ENCODE data around the gene TRAPPC3.

TRAPPC3 gene

DNA sequence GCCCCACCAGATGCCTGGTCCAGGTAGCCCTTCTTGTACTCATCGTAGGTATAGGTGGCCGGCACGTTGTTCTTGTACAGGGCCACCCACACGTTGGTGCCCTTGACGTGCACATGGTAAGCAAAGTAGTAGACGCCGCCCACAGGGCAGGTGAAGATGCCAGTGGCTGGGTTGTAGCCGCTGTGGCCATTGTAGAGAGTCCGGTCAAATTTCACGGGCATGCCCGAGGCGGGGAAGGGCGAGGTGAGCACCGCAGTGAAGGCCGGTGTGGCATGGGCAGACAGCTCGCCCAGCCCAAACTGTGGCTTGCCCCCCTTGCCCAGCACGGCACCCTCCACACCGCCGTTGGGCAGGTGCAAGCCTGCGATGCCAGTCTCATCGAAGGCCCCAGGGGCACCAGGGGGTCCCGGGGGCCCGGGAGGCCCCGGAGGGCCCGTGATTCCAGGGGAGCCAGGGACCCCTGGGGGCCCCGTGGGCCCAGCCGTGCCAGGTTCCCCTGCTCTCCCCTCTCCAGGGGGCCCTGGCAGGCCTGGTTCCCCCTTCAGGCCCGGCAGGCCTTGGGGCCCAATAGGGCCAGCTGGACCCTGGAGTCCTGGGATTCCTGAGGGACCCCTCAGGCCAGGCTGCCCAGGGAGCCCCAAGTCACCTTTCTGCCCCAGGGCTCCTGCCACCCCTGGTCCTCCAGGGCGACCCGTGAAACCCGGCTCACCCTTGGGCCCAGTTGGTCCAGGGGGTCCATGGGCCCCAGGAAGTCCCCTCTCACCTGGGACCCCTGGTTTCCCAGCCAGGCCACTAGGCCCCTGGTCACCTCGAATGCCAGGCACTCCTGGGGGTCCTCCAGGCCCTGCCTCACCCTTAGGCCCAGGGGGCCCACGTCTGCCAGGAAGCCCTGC, 51.3 kb downstream of the TRAPPC3 start:
- no peak for DNase-seq

GRCh38 chr1:36096500-36097432, 52.5 kb downstream of the TRAPPC3 start:
- no peak for DNase-seq

GRCh38 chr1:36095760-36096405, 53.4 kb downstream of the TRAPPC3 start:
- no peak for DNase-seq

DNA sequence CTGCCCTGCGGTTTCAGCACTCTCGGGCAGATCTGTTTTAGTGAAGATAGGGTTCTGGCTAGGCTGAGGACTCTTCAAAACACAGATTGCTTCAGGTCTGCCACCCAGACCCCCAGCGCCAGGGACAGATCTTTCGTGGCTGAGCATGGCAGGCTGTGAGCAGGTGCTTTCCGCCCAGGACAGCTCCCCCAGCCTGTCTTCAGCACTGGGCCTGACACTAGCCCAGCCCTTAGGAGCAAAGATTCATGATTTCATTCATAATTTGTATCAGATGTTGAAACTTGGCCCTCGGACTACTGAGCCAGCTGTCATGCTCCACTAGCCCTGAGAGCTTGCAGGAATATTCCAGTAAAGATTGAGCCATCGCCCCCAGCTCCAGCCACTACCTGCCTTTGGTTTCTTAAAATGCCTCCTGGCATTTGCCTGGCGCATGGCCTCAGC, 54.6 kb downstream of the TRAPPC3 start:
- no peak for DNase-seq

- DNase-seq = no peak
Observed at GRCh38 chr1:36093929-36094328, 55.4 kb downstream of the TRAPPC3 start.

DNA sequence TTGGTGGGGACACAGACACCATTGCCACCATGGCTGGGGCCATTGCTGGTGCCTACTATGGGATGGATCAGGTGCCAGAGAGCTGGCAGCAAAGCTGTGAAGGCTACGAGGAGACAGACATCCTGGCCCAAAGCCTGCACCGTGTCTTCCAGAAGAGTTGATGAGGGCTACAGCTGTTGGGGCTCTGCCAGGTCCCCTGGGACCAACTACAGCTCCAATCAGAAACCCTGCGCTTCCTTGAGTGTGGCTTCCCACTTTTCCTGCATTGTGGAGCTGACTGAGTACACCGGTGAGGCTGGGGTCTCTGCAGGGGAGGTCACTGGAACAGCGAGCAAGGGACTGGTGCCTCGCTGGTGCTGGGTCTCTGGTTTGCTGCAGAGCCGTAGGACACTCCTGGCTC, 56.1 kb downstream of the TRAPPC3 start:
- no peak for DNase-seq

GRCh38 chr1:36092798-36093185, 56.5 kb downstream of the TRAPPC3 start:
- DNase-seq = no peak

- DNase-seq = no peak
Observed at GRCh38 chr1:36092166-36092797, 57.0 kb downstream of the TRAPPC3 start.

GRCh38 chr1:36091698-36092097, 57.6 kb downstream of the TRAPPC3 start:
- DNase-seq = no peak

DNA sequence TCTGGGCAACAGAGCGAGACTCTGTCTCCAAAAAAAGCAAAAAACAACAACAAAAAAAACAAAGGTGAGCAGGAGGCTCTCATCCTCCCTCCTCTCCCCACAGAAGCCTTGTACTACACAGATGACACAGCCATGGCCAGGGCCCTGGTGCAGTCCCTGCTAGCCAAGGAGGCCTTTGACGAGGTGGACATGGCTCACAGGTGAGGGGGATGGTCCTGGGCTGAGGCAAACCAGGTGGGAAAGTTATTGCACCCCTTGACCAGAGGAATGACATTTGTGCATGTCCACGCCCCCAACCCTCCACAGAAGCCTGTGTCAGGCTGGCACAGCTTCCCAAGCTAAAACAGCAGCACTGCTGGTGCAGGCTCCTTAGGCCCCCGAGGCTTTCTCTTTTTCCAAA, 58.1 kb downstream of the TRAPPC3 start:
- DNase-seq = no peak

DNA sequence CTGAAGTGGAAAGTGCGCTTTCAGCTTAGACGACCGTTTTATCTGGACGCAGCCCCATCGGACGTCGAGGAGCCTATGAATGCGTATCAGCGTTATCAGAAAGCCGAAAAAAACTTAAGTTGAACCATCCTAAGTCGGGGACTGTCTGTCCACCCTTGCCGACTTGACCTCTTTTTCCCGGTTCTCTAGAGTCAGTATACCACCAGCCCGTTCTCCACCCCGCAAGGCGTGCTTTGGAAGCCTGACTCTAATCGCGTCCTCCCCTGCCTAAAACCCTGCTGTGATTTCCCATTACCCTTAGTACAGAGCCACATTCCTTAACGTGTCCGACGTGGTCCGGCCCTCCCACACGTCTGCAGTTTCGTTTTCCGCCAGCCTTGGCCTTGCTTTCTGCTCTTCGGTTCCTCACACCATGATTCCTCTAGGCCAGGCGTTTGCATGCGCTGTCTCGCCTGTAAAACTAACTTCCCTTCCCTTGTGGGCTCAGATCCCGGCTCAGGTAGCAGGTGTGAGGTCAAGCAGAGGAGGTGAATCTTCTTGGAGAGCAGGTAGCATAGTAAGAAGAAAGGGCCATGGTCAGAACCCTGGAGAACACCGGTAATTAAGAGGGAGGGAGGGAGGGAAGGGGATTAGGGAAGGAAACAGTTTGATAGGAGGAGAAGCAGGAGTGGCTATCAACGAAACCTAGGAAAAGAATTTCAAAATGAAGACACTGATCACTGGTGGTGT, 59.7 kb downstream of the TRAPPC3 start:
- no peak for DNase-seq

GRCh38 chr1:36088577-36089392, 60.5 kb downstream of the TRAPPC3 start, which contains the start of gene ADPRS:
ADPRS (plus strand) TSS chr1:36088892; CDS start chr1:36088905, 13 bp downstream.
- peak; percentile 90 for DNase-seq

DNA sequence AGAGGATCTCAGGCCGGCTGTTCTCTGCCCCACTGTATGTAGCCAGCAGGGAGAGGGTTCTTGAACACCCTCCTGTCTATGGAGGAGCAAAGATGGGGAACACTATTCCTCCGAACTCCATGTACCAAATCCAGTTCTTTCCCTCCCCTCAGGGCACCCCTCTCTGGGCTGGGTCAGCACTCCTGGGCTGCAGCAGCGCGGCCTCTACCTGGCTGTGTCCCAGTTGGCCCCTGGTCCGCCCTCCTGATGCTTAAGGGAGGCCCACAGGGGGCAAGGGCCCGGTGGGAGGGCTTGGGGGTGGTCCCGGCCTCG, 61.1 kb downstream of the TRAPPC3 start:
- DNase-seq = no peak

DNA sequence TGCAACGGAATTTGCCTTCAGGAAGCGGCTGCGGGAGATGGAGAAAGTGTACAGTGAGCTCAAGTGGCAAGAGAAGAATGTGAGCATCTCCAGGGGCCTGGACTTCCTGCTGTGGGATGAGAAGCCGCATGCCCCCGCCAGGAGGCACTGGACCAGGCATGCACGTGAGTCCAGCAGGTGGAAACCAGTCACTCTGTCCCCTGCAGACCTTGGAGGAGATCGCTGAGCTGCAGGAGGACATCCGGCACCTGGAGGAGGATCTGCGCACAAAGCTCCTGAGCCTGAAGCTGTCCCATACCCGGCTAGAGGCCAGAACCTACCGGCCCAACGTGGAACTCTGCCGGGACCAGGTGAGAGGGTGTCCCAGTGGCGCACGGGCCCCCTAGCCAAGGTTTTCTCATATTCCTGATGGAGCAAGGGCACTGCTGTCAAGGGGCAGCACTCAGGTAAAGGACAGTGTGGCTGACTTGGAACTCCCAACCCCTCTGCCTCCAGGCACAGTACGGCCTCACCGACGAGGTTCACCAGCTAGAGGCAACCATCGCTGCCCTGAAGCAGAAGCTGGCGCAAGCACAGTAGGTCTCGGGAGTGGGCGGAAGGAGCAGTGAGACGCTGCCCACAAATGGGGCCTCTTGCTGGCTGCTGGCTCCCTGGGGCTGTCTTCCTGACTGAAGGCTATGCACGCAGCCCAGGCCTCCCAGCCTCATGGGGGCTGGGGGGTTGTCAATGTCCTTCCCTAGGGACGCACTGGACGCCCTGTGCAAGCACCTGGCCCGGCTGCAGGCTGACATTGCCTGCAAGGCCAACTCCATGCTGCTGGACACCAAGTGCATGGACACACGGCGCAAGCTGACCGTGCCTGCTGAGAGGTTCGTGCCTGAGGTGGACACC, 61.8 kb downstream of the TRAPPC3 start:
- DNase-seq = no peak

All from activated naive CD4-positive, alpha-beta T cell treated with anti-CD3 and anti-CD28 coated beads, Interleukin-2, amount 50 U/mL, for 16 hours (primary cell).